GM10266 (cell line): ENCODE measurements around the gene ZBTB14.
A peak's percentile ranks its signal among the peaks of the same experiment; 100 is the strongest.

Experiments used
- DNase-seq: peaks from one replicate; pipeline ENCODE4 v3.0.0; 2012; ENCODE audit errors: extremely low spot score
- CTCF ChIP-seq: IDR thresholded peaks from 2 replicates; pipeline ENCODE4 v1.5.1; 2012; ENCODE audit warnings: mild to moderate bottlenecking, low read depth; ENCODE audit not compliant: control insufficient read depth, insufficient read depth; ENCODE audit errors: missing control alignments

Gene ZBTB14

GRCh38 chr18:5298156-5298852 is 2.8 kb upstream of the ZBTB14 start:
- DNase-seq = no peak
- no peak for TF ChIP-seq CTCF

- no peak for TF ChIP-seq CTCF
- DNase-seq = no peak
Measured at GRCh38 chr18:5297597-5297996, 2.1 kb upstream of the ZBTB14 start.

GRCh38 chr18:5296706-5297320 is 1.3 kb upstream of the ZBTB14 start:
- TF ChIP-seq CTCF = no peak
- DNase-seq = peak; percentile 64

GRCh38 chr18:5295981-5296705 is 617 bp upstream of the ZBTB14 start:
- peak; percentile 96 for DNase-seq
- no peak for TF ChIP-seq CTCF

GRCh38 chr18:5294457-5295230 is 882 bp downstream of the ZBTB14 start:
- DNase-seq = peak; percentile 44
- no peak for TF ChIP-seq CTCF

GRCh38 chr18:5294113-5294456 is 1.4 kb downstream of the ZBTB14 start:
- no peak for DNase-seq
- no peak for TF ChIP-seq CTCF
